Muscle of leg (tissue), 11 donors: Measurements from ENCODE around the gene CHCHD6. TPM values are rescaled to one million over a fixed set of nuclear protein-coding genes. Genes with fewer than 3 reads are reported as not detected.

ENCODE experiments used
- DNase-seq: peaks from one replicate; pipeline ENCODE4 v3.0.0; 2013
- H3K27ac ChIP-seq: one replicate; pipeline ENCODE4 v1.5.1; 2013; ENCODE audit warnings: mild to moderate bottlenecking, low read length, control low read depth
- H3K27me3 ChIP-seq: one replicate; pipeline ENCODE4 v1.6.1; 2013; ENCODE audit warnings: low read length; ENCODE audit not compliant: control insufficient read depth, insufficient read depth
- H3K36me3 ChIP-seq: one replicate; pipeline ENCODE4 v1.6.1; 2013; ENCODE audit warnings: low read length; ENCODE audit not compliant: control insufficient read depth, insufficient read depth
- H3K4me1 ChIP-seq: one replicate; pipeline ENCODE4 v1.6.1; 2013; ENCODE audit warnings: low read length; ENCODE audit not compliant: control insufficient read depth, insufficient read depth
- H3K4me3 ChIP-seq: one replicate; pipeline ENCODE4 v1.5.1; 2013; ENCODE audit warnings: low read length, control low read depth
- H3K9me3 ChIP-seq: replicated peaks from 2 replicates; pipeline ENCODE4 v1.6.1; 2013; ENCODE audit warnings: low read depth, low read length; ENCODE audit not compliant: control insufficient read depth
- WGBS: methylation state at CpG from one replicate; pipeline ENCODE4 v1.1.5; 2013; ENCODE audit warnings: missing lambda C conversion rate; ENCODE audit not compliant: insufficient coverage; 5-methylcytosine and 5-hydroxymethylcytosine counted together
- polyA plus RNA-seq, 8 donors: library from polyadenylated mRNA; unstranded; fragments of 120-200 nt; gene quantifications; one replicate each; pipeline versions ENCODE4 v1.2.1 to v1.2.3, GENCODE V29; 2013; ENCODE audit warnings: inconsistent platforms in 1 of 8, low replicate concordance in 1 of 8; ENCODE audit not compliant: insufficient read length in 8 of 8, insufficient read depth in 1 of 8
- total RNA-seq: library from RNA; stranded (reverse); fragments of 120-200 nt; gene quantifications from one replicate; pipeline ENCODE4 v1.2.4, GENCODE V29; 2013

Gene CHCHD6
- total and polyA plus RNA-seq, 9 donors = 7.3 to 11.8 (median 8.7) TPM

- H3K36me3 ChIP-seq = peaks cover 2% of the 10 kb centered on the region
- H3K4me3 ChIP-seq = no peak overlapping the region
- no peak overlapping the region for H3K27ac ChIP-seq
- no peak for DNase-seq
- no peaks in the 10 kb centered on the region for H3K9me3 ChIP-seq
- 60% methylated on average over 2 of the region's 4 CpGs for WGBS
- H3K4me1 ChIP-seq = peaks cover 26% of the 10 kb centered on the region
- no peaks in the 10 kb centered on the region for H3K27me3 ChIP-seq
Observed at GRCh38 chr3:126750756-126751121, 46.7 kb downstream of the CHCHD6 start.

- Histone ChIP-seq H3K9me3 (no peaks in the 10 kb centered on the region), H3K27me3 (no peaks in the 10 kb centered on the region), H3K4me3 (no peak overlapping the region), H3K36me3 (peaks cover 2% of the 10 kb centered on the region), H3K4me1 (peaks cover 17% of the 10 kb centered on the region), H3K27ac (no peak overlapping the region)
- WGBS = 46% methylated on average over 4 of the region's 7 CpGs
- DNase-seq = no peak
Observed at GRCh38 chr3:126751611-126752302, 47.7 kb downstream of the CHCHD6 start.

GRCh38 chr3:126752303-126753190 lies 48.5 kb downstream of the CHCHD6 start:
- H3K36me3 ChIP-seq = peaks cover 2% of the 10 kb centered on the region
- peaks cover 14% of the 10 kb centered on the region for H3K4me1 ChIP-seq
- DNase-seq = peak; percentile 84
- no peaks in the 10 kb centered on the region for H3K9me3 ChIP-seq
- no peak overlapping the region for H3K27ac ChIP-seq
- H3K27me3 ChIP-seq = no peaks in the 10 kb centered on the region
- no peak overlapping the region for H3K4me3 ChIP-seq
- WGBS = 55% methylated on average over 9 of the region's 15 CpGs

GRCh38 chr3:126753191-126754160 lies 49.4 kb downstream of the CHCHD6 start:
- Histone ChIP-seq H3K27me3 (no peaks in the 10 kb centered on the region), H3K4me1 (peaks cover 16% of the 10 kb centered on the region), H3K36me3 (peaks cover 2% of the 10 kb centered on the region), H3K27ac (no peak overlapping the region), H3K9me3 (no peaks in the 10 kb centered on the region), H3K4me3 (no peak overlapping the region)
- 87% methylated on average over 12 of the region's 14 CpGs for WGBS
- DNase-seq = no peak

GRCh38 chr3:126755866-126756265 lies 51.8 kb downstream of the CHCHD6 start:
- Histone ChIP-seq H3K27ac (no peak overlapping the region), H3K27me3 (no peaks in the 10 kb centered on the region), H3K4me3 (no peak overlapping the region), H3K9me3 (no peaks in the 10 kb centered on the region), H3K4me1 (peaks cover 13% of the 10 kb centered on the region), H3K36me3 (no peaks in the 10 kb centered on the region)
- WGBS = 52% methylated on average over 2 of the region's 5 CpGs
- no peak for DNase-seq

GRCh38 chr3:126758026-126758425 lies 54.0 kb downstream of the CHCHD6 start:
- peaks cover 5% of the 10 kb centered on the region for H3K4me1 ChIP-seq
- H3K36me3 ChIP-seq = no peaks in the 10 kb centered on the region
- no peak overlapping the region for H3K27ac ChIP-seq
- DNase-seq = no peak
- H3K4me3 ChIP-seq = no peak overlapping the region
- no peaks in the 10 kb centered on the region for H3K9me3 ChIP-seq
- no peaks in the 10 kb centered on the region for H3K27me3 ChIP-seq
- 67% methylated on average over 1 of the region's 3 CpGs for WGBS

GRCh38 chr3:126758882-126759281 lies 54.8 kb downstream of the CHCHD6 start:
- no peaks in the 10 kb centered on the region for H3K9me3 ChIP-seq
- H3K4me3 ChIP-seq = no peak overlapping the region
- DNase-seq = no peak
- 77% methylated on average over 2 of the region's 4 CpGs for WGBS
- no peaks in the 10 kb centered on the region for H3K36me3 ChIP-seq
- peaks cover 2% of the 10 kb centered on the region for H3K4me1 ChIP-seq
- no peaks in the 10 kb centered on the region for H3K27me3 ChIP-seq
- no peak overlapping the region for H3K27ac ChIP-seq

GRCh38 chr3:126760541-126760940 lies 56.5 kb downstream of the CHCHD6 start:
- WGBS = no CpG with 5 or more reads among the region's 1 CpG
- Histone ChIP-seq H3K4me3 (no peak overlapping the region), H3K36me3 (no peaks in the 10 kb centered on the region), H3K27ac (no peak overlapping the region), H3K27me3 (no peaks in the 10 kb centered on the region), H3K4me1 (peaks cover 2% of the 10 kb centered on the region), H3K9me3 (no peaks in the 10 kb centered on the region)
- DNase-seq = no peak

- DNase-seq = no peak
Observed at GRCh38 chr3:126763035-126763434, 59.0 kb downstream of the CHCHD6 start.

More at GRCh38 chr3:126763035-126763434, 59.0 kb downstream of the CHCHD6 start:
- Histone ChIP-seq H3K4me3 (no peak overlapping the region), H3K4me1 (no peaks in the 10 kb centered on the region), H3K27ac (no peak overlapping the region), H3K27me3 (no peaks in the 10 kb centered on the region), H3K9me3 (no peaks in the 10 kb centered on the region), H3K36me3 (no peaks in the 10 kb centered on the region)
